Retinal pigment epithelial cell (primary cell): ENCODE measurements around the gene RSL1D1.
"Not testable (repeated sequence)": the region's sequence is repeated elsewhere in the genome, so short reads cannot be mapped to it uniquely, and the experiment has no call there.

ENCODE experiments used
- DNase-seq: peaks from one replicate; pipeline ENCODE4 v3.0.0-alpha.2; 2010; ENCODE audit warnings: low read depth
- H3K4me3 ChIP-seq: 2 replicates; pipeline ENCODE4 v1.5.1; 2011; ENCODE audit warnings: mild to moderate bottlenecking, low read length, control low read depth, moderate library complexity
- CTCF ChIP-seq: conservative IDR thresholded peaks from 2 replicates; pipeline ENCODE4 v1.5.1; 2011; ENCODE audit warnings: low read depth, low read length, control low read depth, inconsistent platforms

The RSL1D1 gene

DNA sequence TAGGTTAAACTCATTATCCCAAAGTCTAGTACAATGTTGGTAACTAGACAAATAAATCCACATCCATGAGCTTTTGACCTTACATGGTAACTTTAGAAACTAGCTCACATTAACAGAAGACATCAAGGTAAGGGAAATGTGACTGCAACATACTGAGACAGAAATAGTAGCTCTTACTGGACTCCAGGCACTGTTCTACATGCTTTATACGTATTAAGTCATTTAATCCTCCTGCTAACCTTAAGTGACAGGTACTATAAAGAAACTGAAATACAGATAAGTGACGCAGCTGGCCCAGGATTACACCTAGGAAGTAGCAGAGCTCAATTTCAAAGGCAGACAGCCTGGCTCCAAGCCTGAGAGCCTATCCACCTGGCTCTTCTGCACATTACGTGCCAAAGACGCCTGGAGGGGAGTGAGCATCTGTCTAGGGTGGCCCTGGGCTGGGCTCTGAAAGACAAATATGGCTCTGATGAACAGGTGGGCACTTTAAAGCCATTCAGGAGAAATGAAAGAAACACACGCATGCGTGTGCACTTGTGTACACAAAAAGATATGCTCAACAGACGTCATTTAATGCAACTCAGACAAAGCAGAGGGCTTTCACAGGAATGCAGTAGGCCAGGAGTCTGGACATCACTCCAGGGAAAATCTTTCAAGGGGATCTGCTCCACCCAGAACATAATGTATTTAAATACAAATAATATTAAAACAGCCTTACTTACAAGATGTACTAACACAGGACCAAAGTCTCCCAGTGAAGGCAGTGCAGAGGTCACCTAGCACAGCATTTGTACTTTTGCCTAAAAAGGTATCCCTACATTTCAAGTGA is 58.7 kb downstream of the RSL1D1 start:
- H3K4me3 ChIP-seq = no peak overlapping the region
- TF ChIP-seq CTCF = no peak
- no peak for DNase-seq

DNA sequence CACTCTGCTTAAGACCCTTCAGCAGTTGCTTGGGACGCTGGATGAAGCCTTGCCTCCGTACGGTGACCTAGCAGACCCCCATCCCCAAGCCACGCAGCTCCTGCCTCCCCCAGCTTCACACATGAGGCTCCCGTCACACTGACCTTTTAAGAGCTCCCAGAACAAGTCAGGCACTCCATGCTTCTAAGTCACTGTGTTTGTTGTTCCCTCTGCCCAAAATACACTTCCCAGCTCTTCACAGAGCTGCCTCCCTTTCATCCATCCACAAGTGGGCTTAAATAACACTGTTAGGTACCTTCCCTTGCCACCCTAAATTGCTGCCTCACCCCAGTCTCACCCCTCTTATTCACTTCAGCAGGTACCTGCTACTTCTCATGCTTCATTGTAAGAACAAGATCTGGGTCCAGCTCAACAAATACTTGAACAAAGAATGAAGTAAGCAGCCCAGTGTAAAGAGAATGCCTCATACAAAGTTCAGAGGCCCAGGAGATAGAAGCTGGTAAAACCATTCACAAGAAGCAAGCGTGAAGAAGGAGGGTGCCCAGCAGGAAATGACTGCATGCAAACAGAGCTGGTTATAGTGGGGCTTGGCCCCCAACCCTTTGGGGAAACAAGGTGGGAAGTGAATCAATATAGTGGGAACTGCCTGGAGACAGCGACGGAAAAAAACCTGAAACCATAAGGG is 60.1 kb downstream of the RSL1D1 start:
- no peak for DNase-seq
- TF ChIP-seq CTCF = no peak
- no peak overlapping the region for H3K4me3 ChIP-seq

DNA sequence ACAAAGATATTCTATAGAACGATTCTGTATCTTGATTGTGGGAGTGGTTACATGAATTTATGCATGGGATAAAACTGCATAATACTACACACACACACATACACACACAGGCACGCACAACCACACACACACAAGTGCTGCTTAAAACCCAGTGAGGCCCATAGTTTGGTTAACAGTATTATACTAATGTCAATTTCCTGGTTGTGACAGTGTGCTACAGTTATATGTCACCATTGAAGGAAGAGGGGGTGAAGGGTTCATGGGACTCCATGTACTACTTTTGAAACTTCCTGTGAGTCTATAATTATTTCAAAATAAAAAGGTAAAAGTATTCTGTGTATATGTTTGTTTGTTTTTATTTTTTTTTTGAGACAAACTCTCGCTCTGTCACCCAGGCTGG is 62.4 kb downstream of the RSL1D1 start:
- no peak overlapping the region for H3K4me3 ChIP-seq
- TF ChIP-seq CTCF = no peak
- no peak for DNase-seq

DNA sequence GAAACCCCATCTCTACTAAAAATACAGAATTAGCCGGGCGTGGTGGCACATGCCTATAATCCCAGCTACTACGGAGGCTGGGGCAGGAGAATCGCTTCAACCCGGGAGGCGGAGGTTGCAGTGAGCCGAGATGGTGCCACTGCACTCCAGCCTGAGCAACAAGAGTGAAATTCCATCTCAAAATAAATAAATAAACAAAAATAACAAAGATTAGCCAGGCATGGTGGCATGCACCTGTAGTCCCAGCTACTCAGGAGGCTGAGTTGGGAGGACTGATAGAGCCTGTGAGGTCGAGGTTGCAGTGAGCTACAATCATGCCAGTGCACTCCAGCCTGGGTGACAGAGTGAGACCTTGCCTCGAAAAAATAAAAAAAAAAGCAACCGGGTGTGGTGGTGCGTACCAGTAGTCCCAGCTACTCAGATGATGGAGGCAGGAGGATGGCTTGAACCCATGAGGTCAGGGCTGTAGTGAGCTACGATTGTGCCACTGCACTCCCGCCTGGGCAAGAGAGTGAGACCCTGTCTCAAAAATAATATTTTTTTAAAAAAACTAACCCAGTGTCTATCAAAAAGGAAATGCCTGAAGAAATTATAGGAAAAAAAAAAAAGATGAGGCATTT is 66.3 kb downstream of the RSL1D1 start:
- DNase-seq, H3K4me3 ChIP-seq: not testable (repeated sequence)

DNA sequence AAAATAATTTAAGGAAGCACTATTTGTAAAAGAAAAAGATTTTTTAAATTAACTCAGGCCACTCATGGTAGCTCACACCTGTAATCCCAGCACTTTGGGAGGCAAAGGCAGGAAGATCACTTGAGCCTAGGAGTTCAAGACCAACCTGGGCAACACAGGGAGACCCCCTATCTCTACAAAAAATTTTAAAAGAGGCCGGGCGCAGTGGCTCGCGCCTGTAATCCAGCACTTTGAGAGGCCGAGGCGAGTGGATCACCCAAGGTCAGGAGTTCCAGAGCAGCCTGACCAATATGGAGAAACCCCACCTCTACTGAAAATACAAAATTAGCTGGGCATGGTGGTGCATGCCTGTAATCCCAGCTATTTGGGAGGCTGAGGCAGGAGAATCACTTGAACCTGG is 67.0 kb downstream of the RSL1D1 start:
- H3K4me3 ChIP-seq, DNase-seq: not testable (repeated sequence)

- no peak for TF ChIP-seq CTCF
- peak overlapping the region; percentile 13 for H3K4me3 ChIP-seq
- no peak for DNase-seq
Measured at GRCh38 chr16:11784038-11784369, 67.3 kb downstream of the RSL1D1 start.
